Keratinocyte (primary cell): Measurements from ENCODE around the gene MAP3K10.

Experiments
- CTCF ChIP-seq, 3 experiments: IDR thresholded peaks in 1 of 3; conservative IDR thresholded peaks in 1 of 3; optimal IDR thresholded peaks in 1 of 3; 2 replicates in 2 of 3; 3 replicates in 1 of 3; pipeline versions ENCODE3 to v1.5.1; 2011; ENCODE audit warnings: low read length in 3 of 3, mild to moderate bottlenecking in 3 of 3, moderate library complexity in 2 of 3, control low read depth in 1 of 3, inconsistent platforms in 1 of 3; ENCODE audit not compliant: insufficient read depth in 2 of 3; ENCODE audit errors: extremely low read depth in 1 of 3
- EZH2 ChIP-seq: IDR thresholded peaks from one replicate; pipeline ENCODE4 v1.6.1; 2012; ENCODE audit warnings: inconsistent platforms, mild to moderate bottlenecking, low read length, moderate library complexity

- TF ChIP-seq CTCF (optimal IDR thresholded peaks at IDR 0.05 in 1 of 3, IDR thresholded peaks at IDR 0.05 in 1 of 3, conservative IDR thresholded peaks at IDR 0.05 in 1 of 3; ENCODE audit: extremely low read depth in 1 of 3, insufficient read depth in 2 of 3, low read length in 3 of 3), result no peak
- no peak for TF ChIP-seq EZH2
These were observed 62.4 kb downstream of the MAP3K10 start for GRCh38 chr19:40253611-40254092.
